ENCODE results near the gene NFILZ.

The NFILZ gene

GRCh38 chr19:8666814-8667405 is 36.5 kb downstream of the NFILZ start:
- TF ChIP-seq CREB5 (CRISPR knock-in tag; IDR thresholded peaks at IDR 0.05; ENCODE audit: low read depth) (no peak), BACH2 (CRISPR knock-in tag; IDR thresholded peaks at IDR 0.05; ENCODE audit: borderline replicate concordance) (no peak), PATZ1 (CRISPR knock-in tag; IDR thresholded peaks at IDR 0.05; ENCODE audit: borderline replicate concordance) (no peak), TCF4 (CRISPR knock-in tag; IDR thresholded peaks at IDR 0.05; ENCODE audit: borderline replicate concordance) (no peak), ZNF8 (CRISPR knock-in tag; IDR thresholded peaks at IDR 0.05) (no peak), ZFP30 (CRISPR knock-in tag; IDR thresholded peaks at IDR 0.05) (no peak), GLIS3 (CRISPR knock-in tag; IDR thresholded peaks at IDR 0.05) (no peak), ZC3H10 (CRISPR knock-in tag; IDR thresholded peaks at IDR 0.05) (no peak)

GRCh38 chr19:8673276-8673891 is 43.0 kb downstream of the NFILZ start:
- TF ChIP-seq SNAI2 (CRISPR knock-in tag; IDR thresholded peaks at IDR 0.05) = no peak
- TF ChIP-seq RARB (CRISPR knock-in tag; IDR thresholded peaks at IDR 0.05) = no peak
- no peak for TF ChIP-seq ZFP3 (CRISPR knock-in tag; IDR thresholded peaks at IDR 0.05)
- no peak for TF ChIP-seq ISL1 (CRISPR knock-in tag; IDR thresholded peaks at IDR 0.05)
- no peak for TF ChIP-seq TSHZ2 (CRISPR knock-in tag; IDR thresholded peaks at IDR 0.05)
- TF ChIP-seq ZNF70 (CRISPR knock-in tag; IDR thresholded peaks at IDR 0.05) = no peak
- no peak for TF ChIP-seq ZC3H10 (CRISPR knock-in tag; IDR thresholded peaks at IDR 0.05)
- no peak for TF ChIP-seq ZFP30 (CRISPR knock-in tag; IDR thresholded peaks at IDR 0.05)
- TF ChIP-seq TCF4 (CRISPR knock-in tag; IDR thresholded peaks at IDR 0.05; ENCODE audit: borderline replicate concordance) = no peak
- no peak for TF ChIP-seq TOX (CRISPR knock-in tag; IDR thresholded peaks at IDR 0.05; ENCODE audit: borderline replicate concordance)
- TF ChIP-seq BACH2 (CRISPR knock-in tag; IDR thresholded peaks at IDR 0.05; ENCODE audit: borderline replicate concordance) = no peak
- no peak for TF ChIP-seq ZNF8 (CRISPR knock-in tag; IDR thresholded peaks at IDR 0.05)
- TF ChIP-seq CREB5 (CRISPR knock-in tag; IDR thresholded peaks at IDR 0.05; ENCODE audit: low read depth) = no peak
- no peak for TF ChIP-seq OSR1 (CRISPR knock-in tag; IDR thresholded peaks at IDR 0.05)
- TF ChIP-seq ARNTL (CRISPR knock-in tag; IDR thresholded peaks at IDR 0.05; ENCODE audit: borderline replicate concordance, low read depth) = no peak
- TF ChIP-seq CSRNP3 (CRISPR knock-in tag; IDR thresholded peaks at IDR 0.05) = no peak
- no peak for TF ChIP-seq CSDC2 (CRISPR knock-in tag; IDR thresholded peaks at IDR 0.05)
- no peak for ATAC-seq

More at GRCh38 chr19:8666814-8667405, 36.5 kb downstream of the NFILZ start:
- ATAC-seq = no peak

GRCh38 chr19:8675066-8675465 is 44.6 kb downstream of the NFILZ start:
- no peak for ATAC-seq
- no peak for TF ChIP-seq CREB5 (CRISPR knock-in tag; IDR thresholded peaks at IDR 0.05; ENCODE audit: low read depth)
- TF ChIP-seq POU6F1 (CRISPR knock-in tag; IDR thresholded peaks at IDR 0.05; ENCODE audit: borderline replicate concordance, low read depth) = no peak
- no peak for TF ChIP-seq ARNTL (CRISPR knock-in tag; IDR thresholded peaks at IDR 0.05; ENCODE audit: borderline replicate concordance, low read depth)
- no peak for TF ChIP-seq ZNF8 (CRISPR knock-in tag; IDR thresholded peaks at IDR 0.05)
- TF ChIP-seq OSR1 (CRISPR knock-in tag; IDR thresholded peaks at IDR 0.05) = no peak
- TF ChIP-seq SNAI2 (CRISPR knock-in tag; IDR thresholded peaks at IDR 0.05) = no peak
- no peak for TF ChIP-seq ZNF565 (CRISPR knock-in tag; conservative IDR thresholded peaks at IDR 0.05; ENCODE audit: low read depth)
- no peak for TF ChIP-seq TOX (CRISPR knock-in tag; IDR thresholded peaks at IDR 0.05; ENCODE audit: borderline replicate concordance)
- TF ChIP-seq ZC3H10 (CRISPR knock-in tag; IDR thresholded peaks at IDR 0.05) = no peak
- TF ChIP-seq TCF4 (CRISPR knock-in tag; IDR thresholded peaks at IDR 0.05; ENCODE audit: borderline replicate concordance) = no peak
- TF ChIP-seq CSDC2 (CRISPR knock-in tag; IDR thresholded peaks at IDR 0.05) = no peak
- TF ChIP-seq ZNF70 (CRISPR knock-in tag; IDR thresholded peaks at IDR 0.05) = no peak
- no peak for TF ChIP-seq CSRNP3 (CRISPR knock-in tag; IDR thresholded peaks at IDR 0.05)
- TF ChIP-seq PPARA (CRISPR knock-in tag; IDR thresholded peaks at IDR 0.05; ENCODE audit: borderline replicate concordance) = no peak
